Activated CD4-positive, alpha-beta memory T cell treated with anti-CD3 and anti-CD28 coated beads, Interleukin-2, amount 10 ng/mL, durations not matched to agents 7 days and 5 days (primary cell): ENCODE data around the gene GCA. TPM values are rescaled to one million over a fixed set of nuclear protein-coding genes. Genes with fewer than 3 reads are reported as not detected.

Source experiments
- CTCF ChIA-PET: fragments of 350-600 bp; sonication (Branson Sonifier 250); formaldehyde crosslinking; loops from one replicate; lab custom pipeline; 2021; ENCODE audit warnings: antibody characterized with exemption, inconsistent platforms; lab: Charles Lee
- POLR2A ChIA-PET: fragments of 350-600 bp; sonication (Branson Sonifier 250); formaldehyde crosslinking; loops from one replicate; lab custom pipeline; 2021; ENCODE audit warnings: antibody characterized with exemption; lab: Charles Lee
- DNase-seq: peaks from one replicate; pipeline ENCODE4 v3.0.0-alpha.2; 2020
- H3K27ac Mint-ChIP-seq: one replicate; pipeline ENCODE4 v1.8.0; 2021; ENCODE audit warnings: mild to moderate bottlenecking, mixed read lengths
- H3K27me3 Mint-ChIP-seq: one replicate; pipeline ENCODE4 v1.8.0; 2021; ENCODE audit warnings: mixed read lengths
- H3K36me3 Mint-ChIP-seq: one replicate; pipeline ENCODE4 v1.8.0; 2021; ENCODE audit warnings: low read depth, mixed read lengths
- H3K4me1 Mint-ChIP-seq: one replicate; pipeline ENCODE4 v1.8.0; 2021; ENCODE audit warnings: mixed read lengths
- H3K4me3 Mint-ChIP-seq: one replicate; pipeline ENCODE4 v1.8.0; 2021; ENCODE audit warnings: mild to moderate bottlenecking, mixed read lengths
- H3K9me3 Mint-ChIP-seq: one replicate; pipeline ENCODE4 v1.8.0; 2021; ENCODE audit warnings: mixed read lengths
- total RNA-seq, 2 experiments: library from RNA; stranded (reverse); gene quantifications; one replicate each; pipeline ENCODE4 v1.2.3, GENCODE V29; 2021

The GCA gene
- total RNA-seq, 2 experiments from 2014 or later: 15.4 to 17.0 TPM

GRCh38 chr2:162381851-162382250, 37.9 kb downstream of the GCA start:
- POLR2A ChIA-PET: no interaction called here
- CTCF ChIA-PET: no interaction called here

GRCh38 chr2:162382278-162382677, 38.3 kb downstream of the GCA start:
- CTCF ChIA-PET: no interaction called here
- POLR2A ChIA-PET: no interaction called here
- DNase-seq: no peak
- Mint-ChIP-seq H3K4me1 (no peaks in the 10 kb centered on the region), H3K9me3 (no peaks in the 10 kb centered on the region), H3K36me3 (no peaks in the 10 kb centered on the region), H3K27ac (no peak overlapping the region), H3K27me3 (peaks cover 5% of the 10 kb centered on the region), H3K4me3 (no peak overlapping the region)

More at GRCh38 chr2:162381851-162382250, 37.9 kb downstream of the GCA start:
- Mint-ChIP-seq H3K4me3 (no peak overlapping the region), H3K36me3 (no peaks in the 10 kb centered on the region), H3K9me3 (no peaks in the 10 kb centered on the region), H3K4me1 (no peaks in the 10 kb centered on the region), H3K27me3 (peaks cover 5% of the 10 kb centered on the region), H3K27ac (no peak overlapping the region)
- no peak for DNase-seq

- Mint-ChIP-seq H3K9me3 (no peaks in the 10 kb centered on the region), H3K36me3 (no peaks in the 10 kb centered on the region), H3K4me3 (no peak overlapping the region), H3K27me3 (peaks cover 9% of the 10 kb centered on the region), H3K27ac (no peak overlapping the region), H3K4me1 (no peaks in the 10 kb centered on the region)
- POLR2A ChIA-PET: no interaction called here
- no peak for DNase-seq
- CTCF ChIA-PET: no interaction called here
These were observed 41.6 kb downstream of the GCA start for GRCh38 chr2:162385536-162385935.

- H3K4me1 Mint-ChIP-seq: no peaks in the 10 kb centered on the region
- H3K27ac Mint-ChIP-seq: no peak overlapping the region
- H3K9me3 Mint-ChIP-seq: no peaks in the 10 kb centered on the region
- DNase-seq: no peak
- H3K27me3 Mint-ChIP-seq: peaks cover 6% of the 10 kb centered on the region
- POLR2A ChIA-PET: no interaction called here
- no peaks in the 10 kb centered on the region for H3K36me3 Mint-ChIP-seq
- CTCF ChIA-PET: no interaction called here
- H3K4me3 Mint-ChIP-seq: no peak overlapping the region
These were observed 46.9 kb downstream of the GCA start for GRCh38 chr2:162390801-162391200.

- Mint-ChIP-seq H3K4me1 (no peaks in the 10 kb centered on the region), H3K4me3 (no peak overlapping the region), H3K9me3 (no peaks in the 10 kb centered on the region), H3K36me3 (no peaks in the 10 kb centered on the region), H3K27ac (no peak overlapping the region), H3K27me3 (peaks cover 3% of the 10 kb centered on the region)
- DNase-seq: no peak
- POLR2A ChIA-PET: no interaction called here
- CTCF ChIA-PET: no interaction called here
These were observed 56.4 kb downstream of the GCA start for GRCh38 chr2:162400336-162400735.

- ChIA-PET CTCF (no interaction called here), POLR2A (no interaction called here)
- Mint-ChIP-seq H3K27ac (no peak overlapping the region), H3K4me3 (no peak overlapping the region), H3K9me3 (no peaks in the 10 kb centered on the region), H3K4me1 (no peaks in the 10 kb centered on the region), H3K27me3 (peaks cover 3% of the 10 kb centered on the region), H3K36me3 (no peaks in the 10 kb centered on the region)
- no peak for DNase-seq
These were observed 57.9 kb downstream of the GCA start for GRCh38 chr2:162401871-162402270.

GRCh38 chr2:162403884-162404283, 60.0 kb downstream of the GCA start:
- Mint-ChIP-seq H3K27me3 (peaks cover 3% of the 10 kb centered on the region), H3K27ac (no peak overlapping the region), H3K9me3 (no peaks in the 10 kb centered on the region), H3K36me3 (no peaks in the 10 kb centered on the region), H3K4me3 (no peak overlapping the region), H3K4me1 (no peaks in the 10 kb centered on the region)
- DNase-seq: no peak
- CTCF ChIA-PET: no interaction called here
- POLR2A ChIA-PET: no interaction called here

Other genes starting within 250 kb of the GCA start
- not detected for gene GCG, start 191.9 kb upstream of the GCA start, total RNA-seq
- not detected for gene FAP, start 100.7 kb upstream of the GCA start, total RNA-seq
- gene IFIH1, start 25.4 kb upstream of the GCA start, total RNA-seq: 10 to 100 TPM; 63.9 to 66.9 TPM